ENCODE measurements around the gene MACROH2A1. TPM values are rescaled to one million over a fixed set of nuclear protein-coding genes. Genes with fewer than 3 reads are reported as not detected.

Gene MACROH2A1
- total RNA-seq, 4 donors from 2014 or later = 164 to 268 (median 170) TPM

DNA sequence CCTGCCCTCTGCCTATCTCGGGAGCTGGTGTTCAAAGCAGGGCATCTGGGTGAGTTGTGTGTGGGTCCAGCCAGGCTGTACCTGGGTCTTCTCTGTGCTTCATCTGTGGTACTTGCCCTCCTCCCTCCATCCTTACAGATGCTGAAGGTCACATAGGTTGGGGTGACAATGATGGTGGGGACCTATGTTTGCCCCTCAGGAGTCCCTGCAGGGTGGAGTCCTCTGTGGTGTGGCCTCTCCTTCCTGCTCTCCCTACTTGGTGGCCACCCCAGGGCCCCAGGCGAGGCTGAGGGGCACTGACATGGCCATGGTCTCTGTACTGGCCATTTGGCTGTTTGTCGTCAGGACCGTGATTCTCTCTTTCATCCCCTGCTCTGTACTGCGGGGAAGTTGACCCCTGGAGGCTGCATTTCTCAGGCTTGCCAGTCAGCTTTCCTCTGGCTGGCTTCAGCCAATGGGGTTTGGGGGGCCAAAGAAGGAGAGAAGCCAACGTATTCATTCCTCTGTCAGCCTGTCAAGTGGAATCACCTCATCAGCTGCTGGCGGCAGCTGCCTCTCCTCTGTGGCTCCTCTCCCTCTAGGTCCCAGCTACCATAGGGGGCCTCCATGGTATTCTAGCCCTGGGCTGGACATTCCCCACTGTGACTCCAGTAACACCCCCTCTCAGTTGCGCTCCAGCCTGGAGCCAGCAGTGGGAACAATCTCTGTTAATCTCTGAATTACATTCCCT, 43.6 kb upstream of the MACROH2A1 start:
- Histone ChIP-seq H3K27ac (no peak overlapping the region), H3K36me3 (no peaks in the 10 kb centered on the region), H3K4me3 (no peak overlapping the region), H3K27me3 (no peaks in the 10 kb centered on the region), H3K4me1 (peaks cover 0 to 52% (median 6%) of the 10 kb centered on the region in 4 donors), H3K9me3 (no peaks in the 10 kb centered on the region)
- no peak for DNase-seq (ENCODE audit: low spot score in 2 of 2)
- TF ChIP-seq EP300 (IDR thresholded peaks at IDR 0.05) (no peak), POLR2A (IDR thresholded peaks at IDR 0.05) (no peak)
- TF ChIP-seq, protein P1, sequence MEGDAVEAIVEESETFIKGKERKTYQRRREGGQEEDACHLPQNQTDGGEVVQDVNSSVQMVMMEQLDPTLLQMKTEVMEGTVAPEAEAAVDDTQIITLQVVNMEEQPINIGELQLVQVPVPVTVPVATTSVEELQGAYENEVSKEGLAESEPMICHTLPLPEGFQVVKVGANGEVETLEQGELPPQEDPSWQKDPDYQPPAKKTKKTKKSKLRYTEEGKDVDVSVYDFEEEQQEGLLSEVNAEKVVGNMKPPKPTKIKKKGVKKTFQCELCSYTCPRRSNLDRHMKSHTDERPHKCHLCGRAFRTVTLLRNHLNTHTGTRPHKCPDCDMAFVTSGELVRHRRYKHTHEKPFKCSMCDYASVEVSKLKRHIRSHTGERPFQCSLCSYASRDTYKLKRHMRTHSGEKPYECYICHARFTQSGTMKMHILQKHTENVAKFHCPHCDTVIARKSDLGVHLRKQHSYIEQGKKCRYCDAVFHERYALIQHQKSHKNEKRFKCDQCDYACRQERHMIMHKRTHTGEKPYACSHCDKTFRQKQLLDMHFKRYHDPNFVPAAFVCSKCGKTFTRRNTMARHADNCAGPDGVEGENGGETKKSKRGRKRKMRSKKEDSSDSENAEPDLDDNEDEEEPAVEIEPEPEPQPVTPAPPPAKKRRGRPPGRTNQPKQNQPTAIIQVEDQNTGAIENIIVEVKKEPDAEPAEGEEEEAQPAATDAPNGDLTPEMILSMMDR (IDR thresholded peaks at IDR 0.05) = no peak
- WGBS, 2 donors = 60 to 69% methylated on average over 8 of the region's 8 CpGs

DNA sequence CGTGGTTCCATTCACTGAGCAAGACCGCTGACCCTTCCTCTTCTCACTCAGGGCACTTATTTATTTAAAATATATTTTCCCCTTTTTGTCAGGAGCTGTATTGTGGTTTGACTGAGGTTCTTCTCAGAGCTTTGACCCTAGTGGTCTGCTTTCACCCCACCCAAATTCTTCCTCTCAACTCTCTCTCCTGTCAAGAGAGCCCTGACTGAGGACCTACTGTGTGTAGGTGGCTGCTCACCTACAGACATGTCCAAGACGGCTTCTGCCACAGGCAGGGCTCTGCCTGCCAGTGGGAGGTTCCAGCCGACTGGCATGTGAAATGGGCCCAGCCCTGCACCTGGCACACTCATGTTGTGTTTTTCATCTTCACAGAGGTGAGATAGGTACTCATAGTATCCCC, 42.9 kb upstream of the MACROH2A1 start:
- TF ChIP-seq POLR2A (IDR thresholded peaks at IDR 0.05) (no peak), EP300 (IDR thresholded peaks at IDR 0.05) (no peak)
- TF ChIP-seq, protein P1 (IDR thresholded peaks at IDR 0.05) = no peak
- no peaks in the 10 kb centered on the region for H3K36me3 ChIP-seq
- DNase-seq (ENCODE audit: low spot score in 2 of 2) = no peak
- no peaks in the 10 kb centered on the region for H3K27me3 ChIP-seq
- no peaks in the 10 kb centered on the region for H3K9me3 ChIP-seq
- H3K4me3 ChIP-seq = no peak overlapping the region
- peaks cover 0 to 52% (median 7%) of the 10 kb centered on the region in 4 donors for H3K4me1 ChIP-seq
- WGBS, 2 donors = 77 to 86% methylated on average over 4 of the region's 4 CpGs
- H3K27ac ChIP-seq = peak overlapping the region in 2 of 4 donors; percentile 36 to 45

DNA sequence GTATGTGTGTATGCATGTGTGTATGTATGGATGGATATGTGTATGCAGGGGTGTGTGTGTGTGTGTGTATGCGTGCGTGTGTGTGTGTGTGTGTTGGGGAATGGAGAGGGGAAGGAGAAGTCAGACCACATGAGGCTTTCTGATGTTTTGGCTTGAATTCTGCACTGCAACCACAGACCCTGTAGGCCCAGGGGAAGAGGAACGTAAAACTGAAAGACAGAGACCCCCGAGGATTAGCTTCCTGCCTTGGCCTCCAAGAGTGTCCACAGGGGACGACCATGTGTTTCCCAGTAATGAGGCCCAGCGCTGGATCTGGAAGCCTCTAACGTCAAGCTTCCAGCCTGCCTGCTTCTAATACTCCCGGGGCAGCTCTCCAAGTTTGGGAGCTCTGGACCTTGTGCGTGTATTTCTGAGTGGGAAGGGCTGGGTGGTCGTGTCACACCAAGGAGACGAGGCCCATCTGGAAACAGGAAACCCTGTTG, 42.4 kb upstream of the MACROH2A1 start:
- no peak overlapping the region for H3K4me3 ChIP-seq
- H3K27me3 ChIP-seq = no peaks in the 10 kb centered on the region
- H3K4me1 ChIP-seq = peaks cover 0 to 52% (median 9%) of the 10 kb centered on the region in 4 donors
- WGBS, 2 donors = 28 to 42% methylated on average over 11 of the region's 11 CpGs
- peak overlapping the region in 1 of 4 donors; percentile 45 for H3K27ac ChIP-seq
- no peaks in the 10 kb centered on the region for H3K9me3 ChIP-seq
- DNase-seq (ENCODE audit: low spot score in 2 of 2) = no peak
- TF ChIP-seq, protein P1 (IDR thresholded peaks at IDR 0.05) = no peak
- TF ChIP-seq POLR2A (IDR thresholded peaks at IDR 0.05) (no peak), EP300 (IDR thresholded peaks at IDR 0.05) (no peak)
- no peaks in the 10 kb centered on the region for H3K36me3 ChIP-seq

DNA sequence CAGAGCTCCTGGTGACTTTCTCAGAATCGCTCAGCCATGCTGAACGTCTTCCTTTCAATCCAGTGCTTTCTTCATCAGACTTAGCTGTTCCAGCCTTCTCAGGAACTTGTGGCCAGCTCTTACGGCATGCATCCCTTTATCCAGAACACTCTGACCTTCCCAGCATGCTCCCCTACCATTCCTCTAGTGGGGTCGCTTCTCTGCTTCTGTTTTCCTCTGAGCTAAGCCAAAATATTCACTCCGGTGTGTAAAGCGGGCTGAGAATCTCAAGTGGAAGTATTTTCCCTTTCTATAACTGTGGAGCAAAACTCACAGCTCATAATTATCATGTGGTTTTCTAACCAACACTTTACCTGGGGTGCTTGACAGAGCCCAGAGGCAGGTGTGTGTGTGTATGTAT, 41.9 kb upstream of the MACROH2A1 start:
- no peaks in the 10 kb centered on the region for H3K36me3 ChIP-seq
- peak overlapping the region in 2 of 4 donors; percentile 32 to 48 for H3K27ac ChIP-seq
- no peaks in the 10 kb centered on the region for H3K9me3 ChIP-seq
- WGBS, 2 donors = 59 to 65% methylated on average over 6 of the region's 6 CpGs
- DNase-seq (ENCODE audit: low spot score in 2 of 2) = no peak
- H3K27me3 ChIP-seq = no peaks in the 10 kb centered on the region
- H3K4me1 ChIP-seq = peaks cover 0 to 52% (median 9%) of the 10 kb centered on the region in 4 donors
- H3K4me3 ChIP-seq = no peak overlapping the region
- TF ChIP-seq, protein P1 (IDR thresholded peaks at IDR 0.05) = no peak
- TF ChIP-seq POLR2A (IDR thresholded peaks at IDR 0.05) (no peak), EP300 (IDR thresholded peaks at IDR 0.05) (no peak)
